GM12872 (cell line): ENCODE data around the gene KCTD21.

Experiments used
- CTCF ChIP-seq: IDR thresholded peaks from 3 replicates; pipeline ENCODE4 v1.5.1; 2011; ENCODE audit warnings: low read depth, mild to moderate bottlenecking, low read length, moderate library complexity; ENCODE audit not compliant: insufficient read depth

The KCTD21 gene

GRCh38 chr11:78188286-78189173, at the start of gene KCTD21, which contains the start of gene USP35:
KCTD21 (minus strand) TSS chr11:78188626; CDS start chr11:78174554, 14,072 bp downstream.
USP35 (plus strand) TSS chr11:78188919; CDS start chr11:78196246, 7,327 bp downstream.
- TF ChIP-seq CTCF, result no peak

- no peak for TF ChIP-seq CTCF
These were observed 49.0 kb upstream of the KCTD21 start for GRCh38 chr11:78237293-78238046.

- TF ChIP-seq CTCF, result no peak
These were observed 45.6 kb upstream of the KCTD21 start for GRCh38 chr11:78234006-78234405.

GRCh38 chr11:78231962-78232501, 43.6 kb upstream of the KCTD21 start:
- no peak for TF ChIP-seq CTCF

- TF ChIP-seq CTCF, result no peak
These were observed 41.9 kb upstream of the KCTD21 start for GRCh38 chr11:78230161-78230877.

GRCh38 chr11:78229106-78229505, 40.7 kb upstream of the KCTD21 start:
- no peak for TF ChIP-seq CTCF
